ENCODE measurements around the gene MMD2.

GRCh38 chr7:4879396-4880081 lies 79.4 kb downstream of the MMD2 start:
- TF ChIP-seq YY1 (IDR thresholded peaks at IDR 0.05; ENCODE audit: insufficient read depth, insufficient read length) (no peak), SUZ12 (IDR thresholded peaks at IDR 0.05; ENCODE audit: extremely low read depth, insufficient read depth, insufficient read length) (no peak), ZNF274 (IDR thresholded peaks at IDR 0.05; ENCODE audit: low read depth, low read length) (no peak)

Data from NT2/D1 (cell line).